Measurements from ENCODE around the gene FKBP10.
"Not testable (repeated sequence)": the region's sequence is repeated elsewhere in the genome, so short reads cannot be mapped to it uniquely, and the experiment has no call there.

Gene FKBP10

GRCh38 chr17:41811549-41812380 is 1.0 kb upstream of the FKBP10 start, which contains the start of gene P3H4:
Gene P3H4, minus strand, starts transcription at chr17:41811949. Its CDS starts 34 bp downstream, at chr17:41811915.
- peak; percentile 93 for DNase-seq

GRCh38 chr17:41813152-41813680 is 412 bp downstream of the FKBP10 start:
- no peak for DNase-seq

- DNase-seq: no peak
Measured at GRCh38 chr17:41813699-41814124, 908 bp downstream of the FKBP10 start.

- no peak for DNase-seq
Measured at GRCh38 chr17:41814195-41814594, 1.4 kb downstream of the FKBP10 start.

- no peak for DNase-seq
Measured at GRCh38 chr17:41816637-41817320, 4.0 kb downstream of the FKBP10 start.

GRCh38 chr17:41818024-41818423 is 5.2 kb downstream of the FKBP10 start:
- no peak for DNase-seq

- DNase-seq: no peak
Measured at GRCh38 chr17:41821776-41822175, 9.0 kb downstream of the FKBP10 start.

GRCh38 chr17:41822216-41823140 is 9.7 kb downstream of the FKBP10 start:
- no peak for DNase-seq

GRCh38 chr17:41823141-41823524 is 10.3 kb downstream of the FKBP10 start:
- no peak for DNase-seq

- DNase-seq: no peak
Measured at GRCh38 chr17:41823580-41823979, 10.8 kb downstream of the FKBP10 start.

- DNase-seq: no peak
Measured at GRCh38 chr17:41824086-41824485, 11.3 kb downstream of the FKBP10 start.

- no peak for DNase-seq
Measured at GRCh38 chr17:41825175-41825845, 12.5 kb downstream of the FKBP10 start.

- not testable (repeated sequence) for DNase-seq
Measured at GRCh38 chr17:41829961-41830360, 17.2 kb downstream of the FKBP10 start.

GRCh38 chr17:41835214-41835799 is 22.5 kb downstream of the FKBP10 start:
- no peak for DNase-seq

- peak; percentile 88 for DNase-seq
Measured at GRCh38 chr17:41835800-41836549, 23.2 kb downstream of the FKBP10 start, which contains the start of gene NT5C3B. Gene NT5C3B, minus strand, starts transcription at chr17:41836232. Its CDS starts 39 bp downstream, at chr17:41836193.

- no peak for DNase-seq
Measured at GRCh38 chr17:41836550-41837196, 23.9 kb downstream of the FKBP10 start.

GRCh38 chr17:41837761-41838538 is 25.1 kb downstream of the FKBP10 start, which contains the start of gene KLHL10:
Gene KLHL10, plus strand, starts transcription at chr17:41837825. Its CDS starts 108 bp downstream, at chr17:41837933.
- no peak for DNase-seq

GRCh38 chr17:41839448-41839847 is 26.6 kb downstream of the FKBP10 start:
- not testable (repeated sequence) for DNase-seq

- DNase-seq: not testable (repeated sequence)
Measured at GRCh38 chr17:41840781-41841180, 28.0 kb downstream of the FKBP10 start.
